Occipital lobe (tissue), 2 donors: ENCODE data around the gene ZSCAN4. TPM values are rescaled to one million over a fixed set of nuclear protein-coding genes. Genes with fewer than 3 reads are reported as not detected.
A peak's percentile ranks its signal among the peaks of the same experiment; 100 is the strongest.

ENCODE experiments used
- DNase-seq: peaks from one replicate; lab custom pipeline; 2025; lab: John Stamatoyannopoulos, UW
- total RNA-seq: library from RNA; depleted of rRNA; stranded (reverse); fragments of >200 nt; gene quantifications from one replicate; pipeline ENCODE4 v1.2.3, GENCODE V29; 2014

ZSCAN4 gene
- not detected for total RNA-seq

GRCh38 chr19:57668635-57669034 lies at the start of gene ZSCAN4:
Gene ZSCAN4, plus strand, starts transcription at chr19:57668935. Its CDS starts 7,211 bp downstream, at chr19:57676146.
- no peak for DNase-seq

GRCh38 chr19:57620673-57621348 lies 47.9 kb upstream of the ZSCAN4 start:
- no peak for DNase-seq

GRCh38 chr19:57623091-57623490 lies 45.6 kb upstream of the ZSCAN4 start:
- no peak for DNase-seq

GRCh38 chr19:57632987-57633831 lies 35.5 kb upstream of the ZSCAN4 start, which contains the start of gene ZNF211:
Gene ZNF211, plus strand, starts transcription at chr19:57633168. Its CDS starts 179 bp downstream, at chr19:57633347.
- peak; percentile 88 for DNase-seq

GRCh38 chr19:57633832-57634131 lies 35.0 kb upstream of the ZSCAN4 start:
- DNase-seq = no peak

- DNase-seq = no peak
Measured at GRCh38 chr19:57637379-57637778, 31.4 kb upstream of the ZSCAN4 start.

GRCh38 chr19:57641715-57642234 lies 27.0 kb upstream of the ZSCAN4 start:
- DNase-seq = no peak

GRCh38 chr19:57642396-57643046 lies 26.2 kb upstream of the ZSCAN4 start:
- DNase-seq = no peak

- no peak for DNase-seq
Measured at GRCh38 chr19:57643734-57644133, 25.0 kb upstream of the ZSCAN4 start.

- no peak for DNase-seq
Measured at GRCh38 chr19:57648331-57649003, 20.3 kb upstream of the ZSCAN4 start.

- no peak for DNase-seq
Measured at GRCh38 chr19:57651654-57651996, 17.1 kb upstream of the ZSCAN4 start.

- no peak for DNase-seq
Measured at GRCh38 chr19:57653689-57654088, 15.0 kb upstream of the ZSCAN4 start.

- no peak for DNase-seq
Measured at GRCh38 chr19:57655443-57655842, 13.3 kb upstream of the ZSCAN4 start.

- DNase-seq = no peak
Measured at GRCh38 chr19:57656346-57656745, 12.4 kb upstream of the ZSCAN4 start.

GRCh38 chr19:57664269-57665127 lies 4.2 kb upstream of the ZSCAN4 start:
- DNase-seq = peak; percentile 29

- DNase-seq = no peak
Measured at GRCh38 chr19:57665261-57665806, 3.4 kb upstream of the ZSCAN4 start.

GRCh38 chr19:57667228-57667627 lies 1.5 kb upstream of the ZSCAN4 start:
- no peak for DNase-seq

GRCh38 chr19:57671124-57671895 lies 2.6 kb downstream of the ZSCAN4 start:
- DNase-seq = no peak

GRCh38 chr19:57672466-57672865 lies 3.7 kb downstream of the ZSCAN4 start:
- DNase-seq = no peak

GRCh38 chr19:57675881-57676280 lies 7.1 kb downstream of the ZSCAN4 start:
- DNase-seq = no peak
